HG03196 (cell line): ENCODE measurements around the gene GPX1.

Source experiments
- ATAC-seq: cut with Tn5 transposase; IDR thresholded peaks from one replicate; pipeline ENCODE4 v1.9.1; 2021; ENCODE audit not compliant: unreplicated experiment

GPX1 gene

GRCh38 chr3:49313896-49314688 is 44.1 kb downstream of the GPX1 start:
- no peak for ATAC-seq

- ATAC-seq = no peak
These were observed 46.9 kb downstream of the GPX1 start for GRCh38 chr3:49311283-49311682.

GRCh38 chr3:49310677-49311076 is 47.5 kb downstream of the GPX1 start:
- ATAC-seq = no peak
